Upper lobe of left lung (tissue), 6 donors: ENCODE measurements around the gene TTC28. TPM values are rescaled to one million over a fixed set of nuclear protein-coding genes. Genes with fewer than 3 reads are reported as not detected.

ENCODE experiments used
- ATAC-seq, 2 donors: fragments of 200-7000 bp; cut with Tn5 transposase; one replicate each; pipeline ENCODE4 v1.9.1; 2022; ENCODE audit warnings: mild to moderate bottlenecking in 2 of 2, moderate library complexity in 2 of 2; ENCODE audit not compliant: low FRiP score in 2 of 2
- DNase-seq, 2 donors: peaks; one replicate each; pipeline ENCODE4 v3.0.0-alpha.2; 2019 to 2020
- H3K27ac ChIP-seq, 4 donors: fragments of 200-600 bp; sonication (generic); one replicate each; pipeline ENCODE4 v1.5.1; 2016 to 2019
- H3K27me3 ChIP-seq, 4 donors: fragments of 200-600 bp; sonication (generic); one replicate each; pipeline ENCODE4 v1.5.1; 2017 to 2019
- H3K36me3 ChIP-seq, 4 donors: fragments of 200-600 bp; sonication (generic); one replicate each; pipeline ENCODE4 v1.5.1; 2016 to 2019
- H3K4me1 ChIP-seq, 4 donors: fragments of 200-600 bp; sonication (generic); one replicate each; pipeline ENCODE4 v1.5.1; 2018 to 2019
- H3K4me3 ChIP-seq, 4 donors: fragments of 200-600 bp; sonication (generic); one replicate each; pipeline ENCODE4 v1.5.1; 2017 to 2019; ENCODE audit warnings: mild to moderate bottlenecking in 2 of 4, moderate library complexity in 1 of 4
- H3K9me3 ChIP-seq, 4 donors: fragments of 200-600 bp; sonication (generic); one replicate each; pipeline ENCODE4 v1.5.1; 2018 to 2019
- CTCF ChIP-seq, 6 experiments: fragments of 450-650 bp in 4 of 6; fragments of 200-600 bp in 2 of 6; sonication (generic) in 2 of 6; IDR thresholded peaks; one replicate each; pipeline ENCODE4 v1.5.1; 2016 to 2019; ENCODE audit warnings: antibody characterized with exemption in 6 of 6
- EP300 ChIP-seq, 4 donors: sonication (generic); formaldehyde crosslinking; IDR thresholded peaks; one replicate each; pipeline ENCODE4 v1.5.1; 2017; ENCODE audit warnings: antibody characterized with exemption in 4 of 4, control low read depth in 2 of 4
- POLR2A ChIP-seq, 4 donors: fragments of 450-650 bp; IDR thresholded peaks; one replicate each; pipeline ENCODE4 v1.5.1; 2016 to 2017; ENCODE audit warnings: antibody characterized with exemption in 4 of 4, mild to moderate bottlenecking in 2 of 4
- POLR2AphosphoS5 ChIP-seq, 2 donors: sonication (generic); formaldehyde crosslinking; IDR thresholded peaks; one replicate each; pipeline ENCODE4 v1.5.1; 2017; ENCODE audit warnings: antibody characterized with exemption in 2 of 2
- WGBS, 2 donors: methylation state at CpG; one replicate each; pipeline ENCODE4 v1.1.5; 2017 to 2018; 5-methylcytosine and 5-hydroxymethylcytosine counted together
- total RNA-seq, 6 donors: library from RNA; depleted of rRNA in 4 of 6; stranded (reverse); fragments of >200 nt in 4 of 6; gene quantifications; one replicate each; pipeline versions ENCODE4 v1.1.0 to v1.2.1, GENCODE V29; 2016 to 2021
- donor health status: DM: no; HTN: no; CAD: no; lungs with moderate emphysema.
- donor health status: DM: no; HTN: yes; CAD: no; lungs with severe emphysema.

Gene TTC28
- total RNA-seq, 6 donors from 2014 or later = 30.1 to 69.4 (median 41.4) TPM

- H3K27ac ChIP-seq = no peak overlapping the region
- no peak for TF ChIP-seq EP300 (IDR thresholded peaks at IDR 0.05)
- TF ChIP-seq POLR2AphosphoS5 (IDR thresholded peaks at IDR 0.05) = no peak
- TF ChIP-seq POLR2A (IDR thresholded peaks at IDR 0.05) = no peak
- no peak for TF ChIP-seq CTCF (IDR thresholded peaks at IDR 0.05)
These were observed 425.2 kb downstream of the TTC28 start for GRCh38 chr22:28254396-28254795.

DNA sequence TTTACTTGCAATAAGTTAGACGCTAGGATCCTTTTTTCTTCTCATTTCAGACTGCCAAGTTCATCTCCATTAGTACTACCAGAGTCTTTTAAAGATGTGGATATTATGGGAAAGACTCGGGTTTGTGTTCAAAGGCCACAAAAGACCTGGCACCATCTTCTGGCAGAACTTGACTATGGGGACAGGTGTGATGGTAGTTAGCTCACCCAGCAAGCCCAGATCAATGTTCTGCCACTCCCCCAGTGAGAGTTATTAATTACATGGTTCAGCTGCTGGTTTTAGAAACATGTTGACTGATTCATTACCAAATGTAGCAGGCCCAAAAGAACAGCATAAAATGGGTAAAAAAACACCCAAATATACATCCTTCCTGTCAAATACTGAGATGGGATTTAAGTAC lies 427.1 kb downstream of the TTC28 start:
- ATAC-seq (no peak), DNase-seq (no peak)
- no peaks in the 10 kb centered on the region for H3K36me3 ChIP-seq
- no peaks in the 10 kb centered on the region for H3K9me3 ChIP-seq
- H3K27ac ChIP-seq = no peak overlapping the region
- peaks cover 0 to 5% (median 0%) of the 10 kb centered on the region in 4 donors for H3K4me1 ChIP-seq
- WGBS, 2 donors = 69 to 93% methylated on average over 2 of the region's 2 CpGs
- H3K4me3 ChIP-seq = no peak overlapping the region
- TF ChIP-seq EP300 (IDR thresholded peaks at IDR 0.05) = no peak
- TF ChIP-seq CTCF (IDR thresholded peaks at IDR 0.05) = no peak
- TF ChIP-seq POLR2AphosphoS5 (IDR thresholded peaks at IDR 0.05) = no peak
- TF ChIP-seq POLR2A (IDR thresholded peaks at IDR 0.05) = no peak
- no peaks in the 10 kb centered on the region for H3K27me3 ChIP-seq

More at GRCh38 chr22:28254396-28254795, 425.2 kb downstream of the TTC28 start:
- Histone ChIP-seq H3K4me3 (no peak overlapping the region), H3K27me3 (no peaks in the 10 kb centered on the region), H3K36me3 (no peaks in the 10 kb centered on the region), H3K9me3 (no peaks in the 10 kb centered on the region), H3K4me1 (peaks cover 0 to 3% (median 0%) of the 10 kb centered on the region in 4 donors)
- DNase-seq = no peak
- no peak for ATAC-seq
- 81 to 94% methylated on average over 1 of the region's 1 CpG for WGBS, 2 donors

- Histone ChIP-seq H3K36me3 (no peaks in the 10 kb centered on the region), H3K27ac (no peak overlapping the region), H3K27me3 (no peaks in the 10 kb centered on the region), H3K4me3 (no peak overlapping the region), H3K9me3 (no peaks in the 10 kb centered on the region), H3K4me1 (peaks cover 0 to 14% (median 9%) of the 10 kb centered on the region in 4 donors)
- WGBS, 2 donors = 85 to 94% methylated on average over 2 of the region's 2 CpGs
- ATAC-seq = no peak
- TF ChIP-seq CTCF (IDR thresholded peaks at IDR 0.05) (no peak), POLR2A (IDR thresholded peaks at IDR 0.05) (no peak), EP300 (IDR thresholded peaks at IDR 0.05) (no peak), POLR2AphosphoS5 (IDR thresholded peaks at IDR 0.05) (no peak)
- DNase-seq = no peak
These were observed 429.5 kb downstream of the TTC28 start for GRCh38 chr22:28250036-28250695.

DNA sequence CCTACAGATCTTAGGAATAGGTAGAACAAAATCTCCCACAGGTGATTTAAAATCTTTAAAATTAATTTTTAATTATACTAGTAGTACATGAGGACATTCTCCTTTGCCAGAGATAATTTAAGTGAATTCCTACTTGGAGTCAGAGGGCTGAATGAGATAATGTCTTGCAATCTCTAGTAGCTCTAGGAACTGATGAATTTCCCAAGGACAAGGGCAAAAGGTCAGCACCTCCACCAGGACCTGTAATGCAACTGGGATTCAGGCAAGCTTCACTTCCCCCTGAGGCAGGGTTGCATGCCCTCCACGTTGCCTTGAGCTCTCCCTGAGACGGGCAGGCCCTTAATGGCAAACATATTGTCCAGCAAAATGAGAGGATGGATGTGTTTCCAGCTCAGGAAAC lies 430.2 kb downstream of the TTC28 start:
- Histone ChIP-seq H3K27ac (no peak overlapping the region), H3K4me1 (peaks cover 0 to 20% (median 9%) of the 10 kb centered on the region in 4 donors), H3K4me3 (no peak overlapping the region), H3K27me3 (no peaks in the 10 kb centered on the region), H3K36me3 (no peaks in the 10 kb centered on the region), H3K9me3 (no peaks in the 10 kb centered on the region)
- TF ChIP-seq POLR2A (IDR thresholded peaks at IDR 0.05) (no peak), CTCF (IDR thresholded peaks at IDR 0.05) (no peak), EP300 (IDR thresholded peaks at IDR 0.05) (no peak), POLR2AphosphoS5 (IDR thresholded peaks at IDR 0.05) (no peak)
- peak in 1 of 2 donors; percentile 70 for ATAC-seq
- DNase-seq = no peak
- WGBS, 2 donors = 90 to 100% methylated on average over 2 of the region's 2 CpGs
